H1 (cell line): ENCODE measurements around the gene KCNQ1. TPM values are rescaled to one million over a fixed set of nuclear protein-coding genes. Genes with fewer than 3 reads are reported as not detected.

Experiments
- CTCF ChIA-PET: fragments of 300-600 bp; sonication (Branson Sonifier 250); formaldehyde crosslinking; loops from one replicate; lab custom pipeline; 2021; ENCODE audit not compliant: partially characterized antibody; lab: Charles Lee
- POLR2A ChIA-PET: fragments of 300-600 bp; sonication (Branson Sonifier 250); formaldehyde crosslinking; loops from one replicate; lab custom pipeline; 2021; ENCODE audit warnings: inconsistent platforms; ENCODE audit not compliant: partially characterized antibody; lab: Charles Lee
- DNase-seq, 2 experiments: peaks; one replicate each; pipeline versions ENCODE4 v3.0.0 to v3.0.0-alpha.2; 2010 to 2022; ENCODE audit warnings: low spot score in 2 of 2, low read depth in 1 of 2, mixed read lengths in 1 of 2
- FAIRE-seq: peaks from 2 replicates; lab custom pipeline; 2011; peaks lifted over from hg19 to GRCh38; lab: Jason Lieb, UNC
- H2AFZ ChIP-seq: 2 replicates; pipeline ENCODE4 v1.8.1; 2012; ENCODE audit warnings: low read length, inconsistent platforms
- H2AK5ac ChIP-seq: 2 replicates; pipeline ENCODE4 v1.6.1; 2013; ENCODE audit warnings: low read depth, low read length
- H2BK120ac ChIP-seq: replicated peaks from 2 replicates; pipeline ENCODE3; 2013; ENCODE audit warnings: low read depth, low read length, inconsistent platforms
- H2BK12ac ChIP-seq: 2 replicates; pipeline ENCODE4 v1.6.1; 2013; ENCODE audit warnings: low read depth, low read length
- H2BK15ac ChIP-seq: 2 replicates; pipeline ENCODE4 v1.6.1; 2013; ENCODE audit warnings: low read length
- H2BK20ac ChIP-seq: 2 replicates; pipeline ENCODE4 v1.6.1; 2013; ENCODE audit warnings: low read length
- H2BK5ac ChIP-seq: 2 replicates; pipeline ENCODE4 v1.6.1; 2013; ENCODE audit warnings: low read depth, low read length
- H3K14ac ChIP-seq: 2 replicates; pipeline ENCODE4 v1.6.1; 2013; ENCODE audit warnings: inconsistent platforms; ENCODE audit not compliant: insufficient read length
- H3K18ac ChIP-seq: 2 replicates; pipeline ENCODE4 v1.6.1; 2013; ENCODE audit warnings: low read length; ENCODE audit errors: extremely low read depth
- H3K23ac ChIP-seq: 2 replicates; pipeline ENCODE4 v1.6.1; 2013; ENCODE audit warnings: inconsistent platforms; ENCODE audit not compliant: insufficient read length
- H3K23me2 ChIP-seq: 2 replicates; pipeline ENCODE4 v1.6.1; 2013; ENCODE audit warnings: low read depth, low read length
- H3K27ac ChIP-seq: 2 replicates; pipeline ENCODE4 v1.6.1; 2011; ENCODE audit warnings: low read depth, low read length, inconsistent platforms
- H3K27me3 ChIP-seq, 4 experiments: replicated peaks in 1 of 4; 1 replicate in 1 of 4; 2 replicates in 3 of 4; pipeline versions ENCODE4 v1.6.1 to v1.8.1; 2011 to 2013; ENCODE audit warnings: low read length in 3 of 4, mild to moderate bottlenecking in 3 of 4, inconsistent platforms in 2 of 4, mixed read lengths in 2 of 4, moderate library complexity in 1 of 4; ENCODE audit not compliant: control insufficient read depth in 3 of 4, insufficient read depth in 3 of 4; ENCODE audit errors: extremely low read depth in 1 of 4
- H3K36me3 ChIP-seq, 4 experiments: 2 replicates each; pipeline versions ENCODE4 v1.6.1 to v1.8.1; 2011 to 2013; ENCODE audit warnings: mild to moderate bottlenecking in 4 of 4, low read length in 3 of 4, moderate library complexity in 2 of 4, control low read depth in 1 of 4, inconsistent platforms in 1 of 4; ENCODE audit not compliant: insufficient read depth in 4 of 4, control insufficient read depth in 2 of 4
- H3K4ac ChIP-seq: replicated peaks from 2 replicates; pipeline ENCODE3; 2013; ENCODE audit warnings: low read length, low read depth, mixed read lengths, inconsistent platforms; ENCODE audit not compliant: insufficient read length
- H3K4me1 ChIP-seq, 4 experiments: replicated peaks in 1 of 4; 1 replicate in 1 of 4; 2 replicates in 3 of 4; pipeline versions ENCODE4 v1.6.1 to v1.8.1; 2011 to 2013; ENCODE audit warnings: low read length in 3 of 4, inconsistent platforms in 2 of 4, mixed read lengths in 1 of 4; ENCODE audit not compliant: insufficient read depth in 4 of 4, control insufficient read depth in 3 of 4
- H3K4me2 ChIP-seq, 2 experiments: 2 replicates each; pipeline versions ENCODE4 v1.6.1 to v1.8.1; 2011 to 2013; ENCODE audit warnings: low read depth in 2 of 2, low read length in 2 of 2, control low read depth in 1 of 2, inconsistent platforms in 1 of 2, mild to moderate bottlenecking in 1 of 2; ENCODE audit not compliant: insufficient read depth in 1 of 2
- H3K4me3 ChIP-seq, 4 experiments: fragments of 200-600, 300-600 bp in 1 of 4; sonication (generic), shearing (Covaris generic), sonication (Bioruptor Twin) in 1 of 4; 2 replicates each; pipeline versions ENCODE4 v1.5.1 to v1.8.1; 2011 to 2016; ENCODE audit warnings: low read length in 4 of 4, low read depth in 3 of 4, control low read depth in 2 of 4, inconsistent platforms in 2 of 4, mild to moderate bottlenecking in 2 of 4, mixed read lengths in 1 of 4, moderate library complexity in 1 of 4; ENCODE audit not compliant: insufficient read depth in 2 of 4; ENCODE audit errors: extremely low read depth in 1 of 4
- H3K56ac ChIP-seq: replicated peaks from 2 replicates; pipeline ENCODE3; 2013; ENCODE audit warnings: low read depth, mild to moderate bottlenecking, mixed read lengths, low read length, inconsistent platforms; ENCODE audit not compliant: insufficient read length
- H3K79me1 ChIP-seq: 2 replicates; pipeline ENCODE4 v1.6.1; 2013; ENCODE audit warnings: low read depth, low read length, control low read depth
- H3K79me2 ChIP-seq, 2 experiments: 2 replicates each; pipeline versions ENCODE4 v1.6.1 to v1.8.1; 2012 to 2013; ENCODE audit warnings: low read length in 2 of 2, mild to moderate bottlenecking in 2 of 2, inconsistent platforms in 1 of 2; ENCODE audit not compliant: insufficient read depth in 2 of 2, control insufficient read depth in 1 of 2
- H3K9ac ChIP-seq, 4 experiments: replicated peaks in 1 of 4; 1 replicate in 1 of 4; 2 replicates in 3 of 4; pipeline versions ENCODE4 v1.6.1 to v1.8.1; 2011 to 2013; ENCODE audit warnings: low read depth in 3 of 4, low read length in 3 of 4, control low read depth in 2 of 4, mild to moderate bottlenecking in 2 of 4, moderate library complexity in 2 of 4, inconsistent platforms in 1 of 4; ENCODE audit errors: extremely low read depth in 1 of 4
- H3K9me3 ChIP-seq, 2 experiments: 2 replicates each; pipeline versions ENCODE4 v1.6.1 to v1.8.1; 2012 to 2013; ENCODE audit warnings: mild to moderate bottlenecking in 2 of 2, moderate library complexity in 2 of 2, control low read depth in 1 of 2, inconsistent platforms in 1 of 2, low read depth in 1 of 2, low read length in 1 of 2, mixed read lengths in 1 of 2; ENCODE audit not compliant: insufficient read depth in 2 of 2
- H4K20me1 ChIP-seq, 2 experiments: replicated peaks in 1 of 2; 2 replicates each; pipeline versions ENCODE3 to v1.8.1; 2011 to 2013; ENCODE audit warnings: inconsistent platforms in 2 of 2, low read length in 2 of 2, mild to moderate bottlenecking in 1 of 2; ENCODE audit not compliant: insufficient read depth in 2 of 2, control insufficient read depth in 1 of 2
- H4K5ac ChIP-seq: 2 replicates; pipeline ENCODE4 v1.6.1; 2013; ENCODE audit warnings: low read length, low read depth, mixed read lengths, inconsistent platforms; ENCODE audit not compliant: insufficient read length
- H4K8ac ChIP-seq: 2 replicates; pipeline ENCODE4 v1.8.0; 2013; ENCODE audit warnings: mild to moderate bottlenecking, moderate library complexity, low read length, inconsistent platforms; ENCODE audit not compliant: insufficient read depth; ENCODE audit errors: extremely low read depth
- H4K91ac ChIP-seq: replicated peaks from 2 replicates; pipeline ENCODE3; 2013; ENCODE audit warnings: low read length, mixed read lengths, inconsistent platforms; ENCODE audit not compliant: insufficient read length
- BCL11A ChIP-seq, 2 experiments: IDR thresholded peaks; one replicate each; pipeline ENCODE4 v1.6.1; 2011; ENCODE audit warnings: low read depth in 2 of 2, low read length in 2 of 2, mild to moderate bottlenecking in 2 of 2
- BRCA1 ChIP-seq: IDR thresholded peaks from 2 replicates; pipeline ENCODE4 v1.6.1; 2012; ENCODE audit warnings: low read depth, low read length, improper control_type of control experiment
- CEBPB ChIP-seq: IDR thresholded peaks from 2 replicates; pipeline ENCODE4 v1.6.1; 2012; ENCODE audit warnings: low read depth, low read length
- CREB1 ChIP-seq: IDR thresholded peaks from 2 replicates; pipeline ENCODE4 v1.6.1; 2012; ENCODE audit warnings: inconsistent platforms
- CTCF ChIP-seq, 3 experiments: IDR thresholded peaks; 1 replicate in 2 of 3; 2 replicates in 1 of 3; pipeline versions ENCODE4 v1.5.1 to v1.6.1; 2011; ENCODE audit warnings: low read length in 3 of 3, mild to moderate bottlenecking in 3 of 3, inconsistent platforms in 2 of 3, low read depth in 1 of 3, moderate library complexity in 1 of 3; ENCODE audit not compliant: insufficient read depth in 1 of 3; ENCODE audit errors: control extremely low read depth in 1 of 3
- HDAC2 ChIP-seq, 2 experiments: fragments of 300-600 bp in 1 of 2; sonication (generic) in 1 of 2; IDR thresholded peaks; 2 replicates each; pipeline ENCODE4 v1.6.1; 2011 to 2012; ENCODE audit warnings: low read depth in 2 of 2, low read length in 2 of 2, mild to moderate bottlenecking in 2 of 2, moderate library complexity in 2 of 2, borderline replicate concordance in 1 of 2, inconsistent platforms in 1 of 2
- HDAC6 ChIP-seq: IDR thresholded peaks from one replicate; pipeline ENCODE4 v1.7.1; 2012; ENCODE audit warnings: low read depth, mild to moderate bottlenecking, inconsistent platforms, low read length, moderate library complexity
- RFX5 ChIP-seq: IDR thresholded peaks from 2 replicates; pipeline ENCODE4 v1.6.1; 2011; ENCODE audit warnings: low read depth, low read length, improper control_type of control experiment, borderline replicate concordance
- RXRA ChIP-seq: IDR thresholded peaks from 2 replicates; pipeline ENCODE4 v1.6.1; 2011; ENCODE audit warnings: low read depth, mild to moderate bottlenecking, low read length, moderate library complexity; ENCODE audit not compliant: insufficient read depth
- SP2 ChIP-seq: IDR thresholded peaks from 2 replicates; pipeline ENCODE4 v1.6.1; 2012; ENCODE audit warnings: mild to moderate bottlenecking, low read length, inconsistent platforms
- SRF ChIP-seq: IDR thresholded peaks from 2 replicates; pipeline ENCODE4 v1.6.1; 2011; ENCODE audit warnings: mild to moderate bottlenecking, low read depth, low read length, moderate library complexity
- WGBS, 2 experiments: shearing (Covaris generic) in 1 of 2; methylation state at CpG; one replicate each; pipeline versions ENCODE4 v1.1.6 to v1.1.7; 2013 to 2015; ENCODE audit warnings: low lambda C conversion rate in 2 of 2, mixed read lengths in 2 of 2, inconsistent platforms in 1 of 2, low coverage in 1 of 2, missing lambda C conversion rate in 1 of 2; ENCODE audit not compliant: insufficient replicate concordance in 2 of 2, insufficient coverage in 1 of 2, insufficient read length in 1 of 2; ENCODE audit errors: extremely low coverage in 1 of 2, missing lambda C conversion rate in 1 of 2; 5-methylcytosine and 5-hydroxymethylcytosine counted together
- polyA plus RNA-seq, 7 experiments: library from polyadenylated mRNA; depleted of rRNA in 3 of 7; stranded (reverse) in 5 of 7; unstranded in 2 of 7; fragments of >200 nt in 5 of 7; fragments of 200-250 nt in 2 of 7; gene quantifications; 1 replicate in 5 of 7; 2 replicates in 1 of 7; 4 replicates in 1 of 7; pipeline versions ENCODE4 v1.2.1 to v1.2.3, GENCODE V29; 2011 to 2013; ENCODE audit warnings: missing spikeins in 2 of 7, mixed read lengths in 2 of 7
- total RNA-seq: library from RNA; stranded (reverse); fragmentation: NEBNext Ultra II Directional; extraction: Animal tissue kit (Norgen Biotek cat#: 25700); gene quantifications from 2 replicates; pipeline ENCODE4 v1.2.1, GENCODE V29; 2021
- TF ChIP-seq, protein P1 (sequence below): IDR thresholded peaks from 2 replicates; pipeline ENCODE4 v1.6.1; 2012; ENCODE audit warnings: inconsistent platforms

KCNQ1 gene
- total and polyA plus RNA-seq, 2 of the 8 experiments (the other 6 are each of a cell fraction or from before 2014, with no cell fraction given): 1.9 to 2.0 TPM

DNA sequence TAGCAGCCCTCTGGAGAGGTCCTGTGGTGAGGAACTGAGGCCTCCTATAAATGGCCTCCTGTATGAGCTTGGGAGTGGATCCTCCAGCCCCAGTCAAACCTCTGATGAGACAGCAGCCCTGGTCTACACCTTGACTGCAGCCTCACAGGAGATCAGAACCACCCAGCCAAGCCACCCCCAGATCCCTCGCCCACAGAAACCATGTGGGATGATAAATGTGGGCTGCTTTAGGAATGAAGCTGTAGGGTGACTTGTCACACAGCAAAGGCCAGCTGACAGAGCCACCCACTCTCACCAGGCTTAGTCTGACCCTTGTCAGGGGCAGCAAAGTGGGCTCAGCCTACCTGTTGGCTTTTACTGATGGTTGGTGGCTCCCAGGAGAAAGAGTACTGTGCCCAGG, 261.5 kb downstream of the KCNQ1 start:
- Histone ChIP-seq H3K4me1 (peaks cover 0 to 15% (median 8%) of the 10 kb centered on the region in 4 experiments; a peak in 6 of 7 replicates), H3K23ac (no peak overlapping the region), H2AFZ (no peak overlapping the region), H2BK12ac (no peak overlapping the region), H3K27ac (no peak overlapping the region), H2BK20ac (no peak overlapping the region), H4K91ac (no peak overlapping the region), H2BK120ac (no peak overlapping the region), H3K23me2 (no peaks in the 10 kb centered on the region), H4K8ac (no peak overlapping the region), H3K14ac (no peak overlapping the region), H3K56ac (no peak overlapping the region), H3K79me2 (no peaks in the 10 kb centered on the region), H3K9ac (no peak overlapping the region), H4K20me1 (no peaks in the 10 kb centered on the region), H2BK5ac (no peak overlapping the region), H3K9me3 (peaks cover 0 to 12% of the 10 kb centered on the region in 2 experiments; a peak in 2 of 4 replicates), H3K18ac (no peak overlapping the region), H3K79me1 (no peaks in the 10 kb centered on the region), H2AK5ac (no peak overlapping the region), H2BK15ac (no peak overlapping the region), H4K5ac (no peak overlapping the region), H3K36me3 (no peaks in the 10 kb centered on the region), H3K27me3 (peaks cover 5 to 60% (median 35%) of the 10 kb centered on the region in 4 experiments), H3K4me3 (no peak overlapping the region), H3K4me2 (no peak overlapping the region), H3K4ac (no peak overlapping the region)
- CTCF ChIA-PET: interaction anchor here (1.5 to 1.6 kb wide), 2 partner anchors 10 to 14 kb away, joined by 4 read pairs; no protein-coding TSS in a partner anchor
- FAIRE-seq (no peak), DNase-seq (no peak)
- POLR2A ChIA-PET: interaction anchor here (1.8 kb wide), 1 partner anchor 12 kb away, joined by 5 read pairs; no protein-coding TSS in a partner anchor
- 82% methylated on average over 1 of the region's 1 CpG; no CpG with 5 or more reads in 1 of the 2 experiments for WGBS, 2 experiments
- no peak for TF ChIP-seq CTCF (IDR thresholded peaks at IDR 0.05; ENCODE audit: control extremely low read depth in 1 of 3, insufficient read depth in 1 of 3, low read depth in 1 of 3, low read length in 3 of 3)
- no peak for TF ChIP-seq SP2
- no peak for TF ChIP-seq BCL11A (IDR thresholded peaks at IDR 0.05; ENCODE audit: low read depth in 2 of 2, low read length in 2 of 2)
- TF ChIP-seq RFX5: no peak
- TF ChIP-seq HDAC2 (IDR thresholded peaks at IDR 0.05; ENCODE audit: borderline replicate concordance in 1 of 2, low read depth in 2 of 2, low read length in 2 of 2): no peak
- TF ChIP-seq RXRA: no peak
- no peak for TF ChIP-seq HDAC6
- TF ChIP-seq, protein P1, sequence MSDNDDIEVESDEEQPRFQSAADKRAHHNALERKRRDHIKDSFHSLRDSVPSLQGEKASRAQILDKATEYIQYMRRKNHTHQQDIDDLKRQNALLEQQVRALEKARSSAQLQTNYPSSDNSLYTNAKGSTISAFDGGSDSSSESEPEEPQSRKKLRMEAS: no peak
- TF ChIP-seq CEBPB: no peak
- no peak for TF ChIP-seq SRF
- TF ChIP-seq CREB1: no peak
- TF ChIP-seq BRCA1: no peak
